Measurements from ENCODE around the gene SERPINA7.
"Not testable (repeated sequence)": the region's sequence is repeated elsewhere in the genome, so short reads cannot be mapped to it uniquely, and the experiment has no call there.

SERPINA7 gene

GRCh38 chrX:106038625-106039024, at the start of gene SERPINA7:
Gene SERPINA7 (minus strand): TSS chrX:106038727. CDS start chrX:106037058, 1,669 bp downstream.
- no peak for DNase-seq

- DNase-seq = no peak
Measured at GRCh38 chrX:106069048-106069447, 30.5 kb upstream of the SERPINA7 start.

GRCh38 chrX:106050054-106050453, 11.5 kb upstream of the SERPINA7 start:
- no peak for DNase-seq

DNA sequence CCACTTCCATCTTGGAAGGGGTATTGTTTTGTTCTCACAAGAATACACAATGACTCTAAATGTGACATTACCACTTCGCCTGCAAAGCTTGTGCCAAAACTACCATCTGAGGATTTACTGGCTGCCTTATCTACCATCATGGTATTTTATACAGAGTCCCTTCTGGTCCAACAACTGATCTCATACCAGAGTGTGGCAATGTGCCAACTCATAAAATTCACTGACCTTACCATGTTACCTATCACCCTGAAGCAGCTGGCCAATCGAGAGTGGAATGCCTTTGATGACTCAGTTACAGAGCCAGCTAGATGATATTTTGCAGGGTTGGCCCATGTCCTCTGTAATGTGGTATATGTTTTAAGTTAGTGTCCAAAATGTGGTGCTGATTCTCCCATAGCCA, 3.8 kb upstream of the SERPINA7 start:
- DNase-seq = no peak

GRCh38 chrX:106040861-106041260, 2.3 kb upstream of the SERPINA7 start:
- DNase-seq = no peak

DNA sequence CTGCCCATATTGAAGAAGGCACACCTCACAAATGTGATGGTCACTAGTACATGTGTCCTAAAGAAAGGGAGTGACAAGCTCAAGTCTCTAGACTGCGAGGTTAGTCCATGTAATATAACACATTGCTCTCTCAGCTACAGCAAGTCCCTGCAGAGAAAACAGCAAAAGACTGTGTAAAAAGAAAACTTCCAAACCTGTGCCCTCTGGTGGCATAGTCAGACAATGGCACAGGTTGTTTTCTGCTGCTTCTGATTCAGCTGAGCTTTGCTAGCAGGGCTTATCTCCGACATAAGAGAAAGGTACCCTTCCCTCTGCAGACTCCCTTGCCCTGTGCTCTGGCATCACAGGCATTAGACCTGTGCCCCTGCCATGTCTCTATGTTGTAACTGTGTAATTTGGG, 1.4 kb upstream of the SERPINA7 start:
- no peak for DNase-seq

- no peak for DNase-seq
Measured at GRCh38 chrX:106037835-106038473, 573 bp downstream of the SERPINA7 start.

GRCh38 chrX:106036716-106037115, 1.8 kb downstream of the SERPINA7 start:
- DNase-seq = no peak

- no peak for DNase-seq
Measured at GRCh38 chrX:106035064-106035463, 3.5 kb downstream of the SERPINA7 start.

- DNase-seq = no peak
Measured at GRCh38 chrX:106023947-106024346, 14.6 kb downstream of the SERPINA7 start.

- DNase-seq = no peak
Measured at GRCh38 chrX:106022238-106022637, 16.3 kb downstream of the SERPINA7 start.

DNA sequence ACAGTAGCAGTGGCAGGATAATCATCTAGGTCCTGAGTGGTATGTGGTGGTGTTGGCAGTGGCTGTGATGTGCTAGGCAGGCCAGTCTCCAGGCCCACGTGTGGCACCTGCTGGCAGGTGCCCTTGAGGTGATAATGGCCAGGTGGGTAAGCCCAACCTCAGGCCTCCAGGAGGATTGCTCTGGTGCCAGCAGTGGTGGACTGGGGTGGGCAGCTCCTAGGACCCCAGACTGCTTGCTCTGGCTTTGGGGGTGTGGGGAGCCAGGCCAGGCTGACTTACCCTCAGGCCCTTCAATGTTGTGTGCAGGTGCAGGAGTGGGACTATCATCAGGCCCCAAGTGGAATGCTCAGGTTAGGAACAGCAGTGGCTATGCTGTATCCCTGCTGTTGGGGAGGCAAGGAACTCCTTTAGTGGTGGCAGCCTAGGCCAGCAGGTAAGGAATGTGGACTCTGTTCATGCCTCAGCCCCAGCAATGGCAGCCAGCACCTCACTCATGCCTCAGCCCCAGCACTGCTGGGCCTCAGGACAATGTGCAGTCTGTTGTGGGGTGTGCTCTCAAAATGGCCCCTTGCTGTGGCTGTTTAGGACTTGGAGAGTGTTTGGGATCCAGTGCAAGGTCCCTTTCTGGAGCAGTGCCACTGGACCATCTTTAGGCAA, 24.3 kb downstream of the SERPINA7 start:
- no peak for DNase-seq

- DNase-seq = no peak
Measured at GRCh38 chrX:106009145-106009544, 29.4 kb downstream of the SERPINA7 start.

- no peak for DNase-seq
Measured at GRCh38 chrX:106007815-106008214, 30.7 kb downstream of the SERPINA7 start.

DNA sequence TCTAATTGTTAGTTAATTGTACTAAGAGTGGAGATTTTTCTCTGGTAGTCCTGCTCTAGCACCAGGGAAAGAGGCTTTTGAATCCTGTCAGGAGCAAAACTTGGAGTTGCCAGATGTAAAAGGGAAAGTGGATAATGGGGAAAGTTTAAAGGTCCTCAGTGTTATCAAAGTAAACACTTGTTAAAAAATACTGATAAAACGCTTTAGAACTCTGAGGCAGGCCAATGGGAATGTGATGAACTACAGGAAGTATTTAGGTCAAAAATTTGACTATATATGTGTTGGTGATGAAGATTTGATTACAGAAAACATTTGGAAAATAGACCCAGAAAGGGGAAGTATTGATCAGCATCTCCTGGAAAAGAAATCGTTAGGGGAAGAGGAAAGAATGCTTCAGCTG, 32.8 kb downstream of the SERPINA7 start:
- DNase-seq = no peak

- not testable (repeated sequence) for DNase-seq
Measured at GRCh38 chrX:106000609-106001008, 37.9 kb downstream of the SERPINA7 start.

DNA sequence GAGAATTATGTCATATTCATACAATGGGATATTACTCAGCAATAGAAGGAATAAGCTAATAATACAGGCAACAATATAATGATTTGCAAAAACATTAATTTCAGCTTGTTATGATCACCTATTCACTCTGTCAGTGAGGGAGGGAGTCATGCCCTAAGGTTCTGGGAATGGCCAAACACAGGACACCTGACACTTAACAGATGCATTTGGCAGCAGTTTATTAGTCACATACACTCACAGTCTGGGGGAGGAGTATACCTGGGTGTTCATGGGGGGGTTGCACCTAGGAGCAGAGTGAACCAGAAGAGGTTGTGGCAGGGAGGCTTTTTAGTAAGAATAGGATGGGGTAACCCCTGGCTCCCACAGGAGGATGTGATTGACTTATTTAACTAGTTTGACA, 38.3 kb downstream of the SERPINA7 start:
- DNase-seq = no peak

- no peak for DNase-seq
Measured at GRCh38 chrX:105999294-105999693, 39.2 kb downstream of the SERPINA7 start.

DNA sequence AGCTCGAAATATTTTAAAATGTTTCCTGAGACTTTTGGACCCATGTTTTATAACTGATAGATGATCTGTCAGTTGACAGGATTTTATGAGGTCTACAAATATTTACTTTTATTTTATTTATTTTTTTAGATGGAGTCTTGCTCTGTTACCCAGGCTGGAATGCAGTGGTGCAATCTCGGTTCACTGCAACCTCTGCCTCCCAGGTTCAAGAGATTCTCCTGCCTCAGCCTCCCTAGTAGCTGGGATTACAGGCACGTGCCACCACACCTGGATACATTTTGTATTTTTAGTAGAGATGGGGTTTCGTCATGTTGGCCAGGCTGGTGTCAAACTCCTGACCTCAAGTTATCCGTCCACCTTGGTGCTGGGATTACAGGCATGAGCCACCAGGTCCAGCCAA, 50.0 kb downstream of the SERPINA7 start:
- DNase-seq = not testable (repeated sequence)
